NK-92 treated with Interleukin-12 subunit alpha and Interleukin-12 subunit beta, amount 100 ng/mL, for 24 hours (cell line): ENCODE measurements around the gene APOA4.
"Not testable (repeated sequence)": the region's sequence is repeated elsewhere in the genome, so short reads cannot be mapped to it uniquely, and the experiment has no call there.

Source experiments
- DNase-seq: peaks from one replicate; lab custom pipeline; 2025; lab: John Stamatoyannopoulos, UW

The APOA4 gene

DNA sequence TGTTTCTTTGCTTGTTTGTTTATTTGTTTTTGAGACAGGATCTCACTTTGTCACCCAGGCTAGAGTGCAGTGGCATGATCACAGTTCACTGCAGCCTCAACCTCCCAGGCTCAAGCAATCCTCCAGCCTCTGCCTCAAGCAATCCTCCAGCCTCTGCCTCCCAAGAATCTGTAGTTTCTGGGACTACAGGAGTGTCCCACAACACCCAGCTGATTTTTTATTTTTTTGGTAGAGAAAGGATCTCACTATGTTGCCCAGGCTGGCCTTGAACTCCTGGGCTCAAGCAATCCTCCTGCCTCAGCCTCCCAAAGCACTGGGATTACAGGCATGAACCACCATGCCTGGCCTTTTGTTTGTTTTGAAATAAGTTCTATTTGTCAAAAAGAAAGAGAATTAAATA lies 21.4 kb downstream of the APOA4 start:
- DNase-seq, result not testable (repeated sequence)

DNA sequence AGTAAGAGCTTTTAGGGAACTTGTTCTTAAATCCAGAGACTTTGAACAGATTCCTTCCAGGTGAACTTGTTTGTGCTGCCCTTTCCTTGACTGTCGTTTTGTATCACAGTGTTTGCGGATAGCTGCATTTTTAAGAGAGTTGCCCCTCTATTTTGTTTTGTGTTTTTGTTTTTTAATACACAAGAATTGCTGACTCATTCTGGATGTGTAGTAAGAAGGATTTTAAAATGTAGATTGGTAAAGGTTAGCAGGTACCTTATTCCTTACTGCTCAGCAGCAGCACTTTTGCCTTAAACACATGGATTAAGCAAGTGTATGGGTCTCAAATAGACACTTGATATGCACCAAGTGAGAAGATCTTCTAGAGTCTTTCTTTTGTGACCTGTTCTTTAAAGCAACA lies 22.5 kb downstream of the APOA4 start:
- no peak for DNase-seq

- no peak for DNase-seq
These were observed 24.7 kb downstream of the APOA4 start for GRCh38 chr11:116798368-116798767.

- no peak for DNase-seq
These were observed 25.3 kb downstream of the APOA4 start for GRCh38 chr11:116797816-116798215.

DNA sequence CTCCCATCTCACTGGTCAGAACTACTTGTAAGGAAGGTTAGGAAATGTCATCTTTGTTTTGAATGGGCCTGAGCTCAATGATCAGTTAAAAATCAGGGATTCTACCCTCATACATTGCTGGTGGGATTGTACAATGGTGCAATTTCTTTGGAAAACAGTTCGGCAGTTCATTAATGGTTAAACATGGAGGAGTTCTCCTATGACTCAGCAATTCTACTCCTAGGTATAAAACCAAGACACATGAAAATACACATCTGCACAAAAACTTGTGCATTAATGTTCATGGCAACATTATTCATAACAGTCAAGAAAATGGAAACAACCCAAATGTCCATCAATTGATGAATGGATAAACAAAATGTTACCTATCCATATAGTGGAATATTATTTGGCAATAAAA lies 26.6 kb downstream of the APOA4 start:
- DNase-seq, result no peak

GRCh38 chr11:116794851-116795250 lies 28.3 kb downstream of the APOA4 start:
- DNase-seq, result no peak

GRCh38 chr11:116793772-116794097 lies 29.4 kb downstream of the APOA4 start:
- DNase-seq, result no peak

DNA sequence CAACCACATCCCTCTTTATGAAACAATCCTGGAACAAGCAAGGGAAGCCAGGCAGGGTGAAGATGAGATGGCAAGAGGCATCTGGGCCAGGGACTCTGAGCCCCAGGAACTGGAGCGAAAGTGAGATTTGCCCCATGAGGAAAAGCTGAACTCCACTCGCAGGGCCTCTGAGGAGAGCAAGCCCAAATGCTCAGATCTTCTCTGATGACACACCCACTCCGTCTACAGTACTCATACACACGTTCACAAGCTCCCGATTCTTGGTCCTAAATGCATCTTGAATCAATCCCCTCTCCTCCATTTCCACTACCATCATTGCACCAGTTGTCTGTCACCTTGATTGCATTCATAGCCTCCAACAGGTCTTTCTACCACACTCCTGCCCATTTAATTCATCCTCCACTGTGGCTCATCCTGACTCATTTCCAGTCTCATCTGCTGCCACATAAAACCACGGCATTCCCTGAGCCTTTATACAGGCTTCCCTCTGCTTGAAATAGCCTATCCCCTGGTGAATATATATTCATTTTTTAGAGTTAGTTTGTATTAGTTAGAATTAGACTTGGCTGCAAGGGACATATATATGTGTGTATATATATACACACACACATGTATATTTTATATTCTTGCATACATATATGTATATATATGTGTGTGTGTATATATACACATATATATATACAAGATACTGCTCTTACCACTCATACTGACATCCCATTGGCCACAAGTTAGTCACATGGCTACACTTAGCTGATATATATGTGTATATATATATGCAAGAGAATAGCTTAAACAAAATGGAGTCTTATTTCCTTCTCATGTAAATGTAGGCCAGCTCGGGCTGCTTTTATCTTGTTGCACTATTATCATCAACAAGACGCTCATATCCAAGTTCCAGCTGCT lies 30.0 kb downstream of the APOA4 start:
- no peak for DNase-seq

DNA sequence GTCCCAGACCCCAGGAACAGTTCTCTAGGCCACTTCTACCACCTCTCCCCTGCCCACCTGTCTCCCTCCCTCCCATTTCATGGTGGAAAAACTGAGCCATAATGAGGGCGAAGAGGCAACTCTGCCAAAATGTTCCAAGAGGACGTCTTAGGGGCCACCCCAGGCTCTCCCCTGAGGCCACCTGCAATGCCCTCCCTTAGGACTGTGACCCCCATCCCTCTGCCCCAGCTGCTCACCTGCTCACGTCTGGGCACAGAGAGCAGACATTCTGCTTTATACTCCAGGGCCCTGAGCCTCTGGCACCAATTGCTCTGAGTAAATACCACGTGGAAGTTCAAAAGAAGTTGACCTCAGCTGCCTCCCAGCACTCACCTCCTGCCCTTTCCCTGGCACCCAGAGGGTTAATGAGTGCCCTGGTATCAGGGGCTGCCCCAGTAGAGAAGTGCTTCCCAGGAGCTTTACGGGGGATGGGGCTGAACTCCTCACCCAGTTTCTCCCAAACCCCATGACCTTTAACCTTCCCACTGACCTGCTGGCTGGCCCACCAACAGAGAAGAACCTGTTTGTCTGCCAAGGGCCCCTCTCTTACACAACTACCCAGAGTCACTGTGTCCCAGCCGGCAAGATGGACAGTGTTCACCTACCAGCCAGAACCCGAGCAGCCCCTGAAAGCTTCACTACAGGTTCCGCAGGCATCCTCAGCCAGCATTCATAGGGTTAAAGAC lies 30.8 kb downstream of the APOA4 start:
- no peak for DNase-seq

- no peak for DNase-seq
These were observed 31.3 kb downstream of the APOA4 start, which contains the start of gene APOA5 for GRCh38 chr11:116791813-116792143. Gene APOA5, minus strand, starts transcription at chr11:116791879. Its CDS starts 19 bp downstream, at chr11:116791860.

DNA sequence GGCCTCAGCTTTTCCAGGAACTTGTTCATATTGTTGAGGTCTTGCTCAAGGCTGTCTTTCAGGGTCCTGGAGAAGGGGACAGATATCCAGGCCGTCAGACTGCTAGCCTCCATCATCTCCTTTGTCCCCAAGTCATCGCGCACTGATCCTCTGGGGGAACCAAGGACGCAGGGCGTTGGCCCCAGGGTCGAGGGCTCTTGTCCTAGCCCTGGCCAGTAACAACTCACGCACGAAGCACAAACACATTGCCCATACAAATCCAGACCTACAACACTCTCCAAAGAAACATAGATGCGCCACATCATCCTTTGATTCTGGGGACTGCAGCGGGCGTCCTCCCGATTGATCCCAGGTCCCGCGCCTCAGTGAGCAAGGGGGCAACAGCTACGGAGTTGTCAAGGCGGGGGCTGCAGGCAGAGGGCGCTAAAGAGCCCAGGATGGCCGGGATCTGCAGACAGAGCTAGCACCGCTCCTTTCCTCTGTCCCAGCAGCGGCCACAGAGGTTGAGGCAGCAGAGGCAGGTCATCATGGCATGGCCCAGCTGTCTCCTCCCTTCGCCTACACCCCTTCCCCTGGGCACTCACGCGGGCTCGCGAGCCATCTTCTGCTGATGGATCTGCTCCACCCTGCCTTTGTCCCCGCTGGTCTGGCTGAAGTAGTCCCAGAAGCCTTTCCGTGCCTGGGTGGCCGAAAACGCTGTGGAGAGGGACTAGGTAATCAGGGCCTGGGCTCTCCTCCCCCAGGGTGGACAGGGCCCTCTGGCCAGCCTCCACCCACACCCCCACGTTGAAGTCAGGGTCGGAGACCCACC lies 31.9 kb downstream of the APOA4 start:
- DNase-seq, result peak; percentile 43

- DNase-seq, result no peak
These were observed 32.7 kb downstream of the APOA4 start for GRCh38 chr11:116790167-116791001.

- no peak for DNase-seq
These were observed 34.1 kb downstream of the APOA4 start for GRCh38 chr11:116788975-116789374.

DNA sequence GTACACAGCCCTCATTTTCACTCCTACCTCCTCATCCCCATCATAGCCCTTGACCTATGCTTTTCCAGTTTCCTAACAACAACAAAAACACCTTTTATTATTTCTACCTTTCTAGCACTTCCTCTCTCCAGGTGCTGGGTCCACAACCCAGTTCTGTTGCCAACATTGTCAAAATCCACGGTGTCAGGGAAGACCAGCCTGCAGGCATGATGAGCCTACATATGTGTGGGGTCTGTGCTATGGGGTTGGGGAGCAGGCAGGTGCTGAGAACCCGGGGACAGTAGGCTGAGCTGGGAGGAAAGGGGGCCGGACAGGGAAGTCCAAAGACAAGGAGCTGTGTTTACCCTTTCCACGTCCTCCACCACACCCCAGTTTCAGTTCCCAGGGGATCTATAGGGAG lies 34.6 kb downstream of the APOA4 start:
- DNase-seq, result no peak

DNA sequence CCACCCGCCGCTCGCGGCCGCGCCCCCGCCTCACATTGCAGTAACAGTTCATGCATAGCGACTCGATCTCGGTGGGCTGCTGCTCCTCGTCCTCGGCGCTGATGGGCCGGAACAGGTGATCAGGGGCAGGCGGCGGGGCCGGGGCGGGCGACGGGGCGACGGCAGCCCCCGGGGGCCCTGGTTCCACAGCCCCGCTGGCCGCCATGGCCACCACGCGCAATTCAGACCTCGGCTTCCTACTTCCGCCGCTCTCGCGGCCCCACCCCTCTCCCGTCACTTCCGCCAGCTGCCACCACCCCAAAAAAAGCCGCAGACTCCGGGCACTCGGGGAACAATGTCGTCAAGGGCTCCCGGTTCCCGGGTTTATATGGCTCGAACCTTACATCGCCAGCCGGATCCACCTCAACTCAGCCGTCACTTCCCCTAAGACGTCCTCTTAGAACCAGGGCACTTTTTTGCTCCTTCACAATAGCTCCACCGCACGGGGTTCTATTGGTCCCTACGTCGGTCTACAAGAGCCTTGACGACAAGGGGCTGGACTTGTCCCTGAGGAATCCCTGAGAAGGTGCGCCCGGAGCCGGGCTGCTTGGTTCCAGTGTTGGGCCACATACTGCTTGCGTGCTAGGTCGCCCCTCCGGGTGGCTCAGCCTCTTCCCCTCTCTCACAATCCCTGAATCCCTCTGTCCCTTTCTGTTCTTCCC lies 35.2 kb downstream of the APOA4 start, which contains the start of gene ZPR1:
Gene ZPR1 (minus strand): TSS at position 238 of the 701 bp plus-strand sequence. CDS start 33 bp downstream, at position 205.
- DNase-seq, result peak; percentile 55

GRCh38 chr11:116787436-116787785 lies 35.7 kb downstream of the APOA4 start:
- DNase-seq, result no peak

DNA sequence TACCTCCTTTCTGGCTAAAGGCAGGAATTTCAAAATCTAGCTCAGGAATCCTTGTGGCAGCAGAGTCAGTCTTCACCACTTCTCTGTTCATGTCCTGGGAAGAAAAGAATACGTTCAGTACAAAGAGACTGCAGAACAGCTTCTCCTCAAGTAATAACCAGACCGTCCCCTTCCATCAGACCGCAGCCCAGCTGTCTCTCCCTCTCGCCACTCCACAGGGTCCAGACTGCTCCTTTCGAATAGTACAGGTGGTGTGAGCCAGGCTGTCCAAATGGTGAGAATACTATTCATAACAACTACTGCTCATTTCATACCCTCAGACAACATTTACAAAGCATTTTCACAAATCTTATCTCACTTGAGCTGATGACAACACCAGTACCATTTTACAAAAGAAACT lies 36.1 kb downstream of the APOA4 start:
- DNase-seq, result no peak

- DNase-seq, result no peak
These were observed 36.8 kb downstream of the APOA4 start for GRCh38 chr11:116786326-116786725.

DNA sequence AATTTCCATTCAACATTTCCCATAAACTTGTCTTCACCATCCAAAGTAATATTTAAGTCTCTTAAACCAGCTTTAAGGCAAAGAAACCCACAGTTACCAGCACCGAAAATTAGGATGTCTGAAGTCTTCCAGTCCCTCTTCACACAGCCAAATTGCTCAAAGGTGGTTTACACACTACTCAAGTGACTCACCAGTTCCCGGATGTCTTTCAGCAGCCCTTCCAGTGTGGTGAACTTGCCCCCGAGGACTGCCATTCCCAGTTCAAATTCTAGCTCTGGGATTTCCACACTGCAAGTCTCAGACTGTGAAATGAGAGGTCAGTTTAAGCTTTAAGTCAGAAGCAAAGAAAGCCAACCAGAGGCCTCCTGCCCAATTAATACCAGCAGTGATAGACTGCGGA lies 40.4 kb downstream of the APOA4 start:
- DNase-seq, result no peak

- no peak for DNase-seq
These were observed 44.5 kb downstream of the APOA4 start for GRCh38 chr11:116778556-116778955.

- no peak for DNase-seq
These were observed 46.0 kb downstream of the APOA4 start for GRCh38 chr11:116777056-116777455.
